Measurements from ENCODE around the gene TMSB4X.

The TMSB4X gene

DNA sequence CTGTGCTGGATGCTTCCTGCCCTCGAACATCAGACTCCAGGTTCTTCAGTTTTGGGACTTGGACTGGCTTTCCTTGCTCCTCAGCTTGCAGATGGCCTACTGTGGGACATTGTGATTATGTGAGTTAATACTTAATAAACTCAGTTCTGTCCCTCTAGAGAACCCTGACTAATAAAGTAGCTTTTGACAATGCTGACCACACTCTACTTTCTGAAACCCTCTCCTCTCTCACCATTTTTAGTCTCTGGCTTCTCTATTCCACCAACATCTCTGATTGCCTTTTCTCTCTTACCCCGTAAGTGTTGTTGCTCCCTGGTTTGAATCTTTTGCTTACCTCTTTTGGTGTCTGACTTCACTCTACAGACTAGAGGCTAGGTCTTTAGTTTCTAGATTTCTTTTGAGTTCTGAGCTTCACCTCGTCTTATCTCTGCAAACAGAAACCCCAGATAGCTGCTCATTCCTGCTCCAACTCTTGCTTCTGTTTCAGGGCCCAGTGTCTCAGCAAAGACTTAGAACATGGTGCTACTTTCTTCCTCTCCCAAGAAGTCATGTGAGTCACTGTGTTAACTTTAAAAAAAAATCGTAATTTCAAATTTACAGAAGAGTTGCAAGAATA lies 11.4 kb downstream of the TMSB4X start:
- DNase-seq (ENCODE audit: low read depth, low spot score) = no peak
- Histone ChIP-seq H3K9ac (ENCODE audit: insufficient read length) (no peak overlapping the region), H3K27ac (no peak overlapping the region), H3K36me3 (ENCODE audit: insufficient read depth, low read length) (no peaks in the 10 kb centered on the region), H3K4me3 (no peak overlapping the region), H3K9me3 (ENCODE audit: low read depth, low read length) (no peaks in the 10 kb centered on the region)
- no peak for TF ChIP-seq POLR2AphosphoS5 (IDR thresholded peaks at IDR 0.05; ENCODE audit: borderline replicate concordance, low read depth, low read length)
- no peak for TF ChIP-seq EZH2 (IDR thresholded peaks at IDR 0.05)
- no peak for TF ChIP-seq FOXP2 (optimal IDR thresholded peaks at IDR 0.05; ENCODE audit: control extremely low read depth, extremely low read length, insufficient read depth)

DNA sequence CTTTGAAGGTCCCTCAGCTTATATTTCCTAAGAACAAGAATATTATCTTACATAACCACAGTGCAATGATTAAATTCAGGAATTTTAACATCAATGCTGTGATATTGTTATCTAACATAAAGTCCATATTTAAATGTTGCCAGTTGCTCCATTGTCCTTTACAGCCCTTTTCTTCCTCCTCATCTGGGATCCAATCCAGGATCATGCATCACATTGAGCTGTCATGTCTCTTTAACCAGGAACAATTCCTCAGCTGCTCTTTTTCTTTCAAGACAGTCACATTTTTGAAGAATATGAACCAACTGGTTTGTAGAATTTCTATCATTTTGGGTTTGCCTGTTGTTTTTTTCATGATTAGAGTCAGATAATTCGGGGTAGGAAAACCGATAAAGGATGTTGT lies 12.0 kb downstream of the TMSB4X start:
- no peak for TF ChIP-seq POLR2AphosphoS5 (IDR thresholded peaks at IDR 0.05; ENCODE audit: borderline replicate concordance, low read depth, low read length)
- TF ChIP-seq EZH2 (IDR thresholded peaks at IDR 0.05) = no peak
- no peak overlapping the region for H3K4me3 ChIP-seq
- no peaks in the 10 kb centered on the region for H3K36me3 ChIP-seq (ENCODE audit: insufficient read depth, low read length)
- H3K9ac ChIP-seq (ENCODE audit: insufficient read length) = no peak overlapping the region
- no peak overlapping the region for H3K27ac ChIP-seq
- no peak for DNase-seq (ENCODE audit: low read depth, low spot score)
- no peaks in the 10 kb centered on the region for H3K9me3 ChIP-seq (ENCODE audit: low read depth, low read length)

DNA sequence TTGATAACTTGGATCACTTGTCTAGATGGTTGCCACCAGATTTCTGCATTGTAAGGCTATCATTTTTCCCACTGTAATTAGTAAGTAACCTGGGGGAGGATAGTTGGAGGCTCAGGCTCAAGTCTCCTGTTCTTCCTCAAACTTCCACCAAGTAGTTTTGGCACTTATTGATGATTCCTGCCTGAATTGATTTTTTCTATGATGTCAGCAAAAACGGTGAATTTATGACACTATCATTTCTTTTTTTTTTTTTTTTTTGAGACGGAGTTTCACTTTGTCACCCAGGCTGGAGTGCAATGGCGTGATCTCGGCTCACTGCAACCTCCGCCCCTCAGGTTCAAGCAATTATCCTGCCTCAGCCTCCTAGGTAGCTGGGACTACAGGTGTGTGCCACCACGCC lies 12.4 kb downstream of the TMSB4X start:
- H3K9ac ChIP-seq (ENCODE audit: insufficient read length) = no peak overlapping the region
- H3K9me3 ChIP-seq (ENCODE audit: low read depth, low read length) = no peaks in the 10 kb centered on the region
- TF ChIP-seq FOXP2 (optimal IDR thresholded peaks at IDR 0.05; ENCODE audit: control extremely low read depth, extremely low read length, insufficient read depth) (no peak), POLR2AphosphoS5 (IDR thresholded peaks at IDR 0.05; ENCODE audit: borderline replicate concordance, low read depth, low read length) (no peak), EZH2 (IDR thresholded peaks at IDR 0.05) (no peak)
- no peak for DNase-seq (ENCODE audit: low read depth, low spot score)
- H3K36me3 ChIP-seq (ENCODE audit: insufficient read depth, low read length) = no peaks in the 10 kb centered on the region
- no peak overlapping the region for H3K27ac ChIP-seq
- H3K4me3 ChIP-seq = no peak overlapping the region

DNA sequence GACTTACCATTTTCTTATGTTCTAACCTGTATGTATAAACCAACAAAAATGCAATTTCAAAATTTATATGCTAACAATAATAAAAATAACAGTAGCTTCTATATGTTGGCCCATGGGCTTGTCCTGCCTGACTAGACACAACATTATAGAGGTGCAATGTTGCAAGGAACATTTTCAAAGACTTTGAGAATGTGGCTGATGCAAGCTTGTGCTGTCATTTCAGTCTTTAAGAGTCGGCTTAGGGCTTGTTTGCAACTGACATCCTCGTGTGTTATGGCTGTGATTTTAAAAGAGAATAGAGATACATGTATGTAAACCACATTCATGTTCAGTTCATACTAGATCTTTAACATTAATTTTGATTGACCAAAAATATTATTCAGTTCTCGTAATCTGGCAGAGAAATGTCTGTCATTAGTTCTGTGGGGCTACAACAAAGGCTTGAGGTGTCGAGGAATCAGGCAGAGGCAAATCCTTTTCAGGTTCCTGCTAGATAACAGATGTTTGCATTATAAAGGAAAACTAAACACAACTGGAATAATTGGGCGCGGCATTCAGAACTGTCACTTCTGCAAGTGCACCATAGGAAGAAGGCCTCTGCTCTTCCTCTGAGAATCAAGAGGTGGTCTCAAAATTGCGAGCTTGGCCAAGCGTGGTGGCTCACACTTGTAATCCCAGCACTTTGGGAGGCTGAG lies 13.1 kb downstream of the TMSB4X start:
- no peaks in the 10 kb centered on the region for H3K36me3 ChIP-seq (ENCODE audit: insufficient read depth, low read length)
- DNase-seq (ENCODE audit: low read depth, low spot score) = no peak
- H3K27ac ChIP-seq = no peak overlapping the region
- no peak overlapping the region for H3K4me3 ChIP-seq
- no peaks in the 10 kb centered on the region for H3K9me3 ChIP-seq (ENCODE audit: low read depth, low read length)
- no peak for TF ChIP-seq EZH2 (IDR thresholded peaks at IDR 0.05)
- TF ChIP-seq FOXP2 (optimal IDR thresholded peaks at IDR 0.05; ENCODE audit: control extremely low read depth, extremely low read length, insufficient read depth) = no peak
- TF ChIP-seq POLR2AphosphoS5 (IDR thresholded peaks at IDR 0.05; ENCODE audit: borderline replicate concordance, low read depth, low read length) = no peak
- H3K9ac ChIP-seq (ENCODE audit: insufficient read length) = no peak overlapping the region

DNA sequence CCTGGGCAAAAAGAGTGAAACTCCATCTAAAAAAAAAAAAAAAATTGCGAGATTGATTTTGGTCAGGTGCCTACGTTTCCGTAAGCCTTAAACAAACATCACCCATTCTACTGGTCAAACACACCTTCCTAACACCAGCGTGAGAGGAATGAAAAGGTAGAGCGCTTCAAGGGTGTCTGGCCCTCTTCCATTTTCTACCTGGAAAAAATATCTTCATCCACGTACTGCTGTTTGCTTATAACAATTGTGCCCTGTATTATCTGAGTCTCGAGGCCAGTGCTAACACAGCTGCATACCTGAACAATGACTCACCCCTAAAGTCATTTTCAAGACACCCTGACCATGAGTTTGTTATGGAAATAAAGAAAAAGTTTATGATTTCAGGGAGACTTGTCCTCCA lies 13.9 kb downstream of the TMSB4X start:
- H3K27ac ChIP-seq = no peak overlapping the region
- TF ChIP-seq POLR2AphosphoS5 (IDR thresholded peaks at IDR 0.05; ENCODE audit: borderline replicate concordance, low read depth, low read length) (no peak), EZH2 (IDR thresholded peaks at IDR 0.05) (no peak), FOXP2 (optimal IDR thresholded peaks at IDR 0.05; ENCODE audit: control extremely low read depth, extremely low read length, insufficient read depth) (no peak)
- H3K36me3 ChIP-seq (ENCODE audit: insufficient read depth, low read length) = no peaks in the 10 kb centered on the region
- no peak overlapping the region for H3K9ac ChIP-seq (ENCODE audit: insufficient read length)
- no peaks in the 10 kb centered on the region for H3K9me3 ChIP-seq (ENCODE audit: low read depth, low read length)
- no peak for DNase-seq (ENCODE audit: low read depth, low spot score)
- H3K4me3 ChIP-seq = no peak overlapping the region

DNA sequence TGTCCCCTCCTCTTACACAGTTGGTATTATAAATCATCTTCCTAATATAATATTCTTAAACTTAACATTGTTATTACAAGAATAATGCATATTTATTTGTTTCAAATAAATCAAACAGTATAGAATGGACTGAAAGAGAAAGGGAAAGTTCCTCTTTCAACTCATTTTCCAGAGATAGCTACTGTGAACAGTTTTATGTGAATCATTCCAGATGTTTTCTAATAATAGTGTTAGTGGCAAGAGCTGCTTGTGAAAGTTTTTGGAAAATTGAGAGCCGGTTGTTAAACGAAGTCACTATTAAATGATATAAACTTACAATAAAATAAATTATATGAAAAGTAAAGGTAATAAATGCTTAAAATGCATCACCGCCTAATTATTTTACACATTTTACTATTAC lies 14.6 kb downstream of the TMSB4X start:
- Histone ChIP-seq H3K36me3 (ENCODE audit: insufficient read depth, low read length) (no peaks in the 10 kb centered on the region), H3K4me3 (no peak overlapping the region), H3K9ac (ENCODE audit: insufficient read length) (no peak overlapping the region), H3K9me3 (ENCODE audit: low read depth, low read length) (no peaks in the 10 kb centered on the region), H3K27ac (no peak overlapping the region)
- TF ChIP-seq POLR2AphosphoS5 (IDR thresholded peaks at IDR 0.05; ENCODE audit: borderline replicate concordance, low read depth, low read length) (no peak), FOXP2 (optimal IDR thresholded peaks at IDR 0.05; ENCODE audit: control extremely low read depth, extremely low read length, insufficient read depth) (no peak), EZH2 (IDR thresholded peaks at IDR 0.05) (no peak)
- DNase-seq (ENCODE audit: low read depth, low spot score) = no peak

DNA sequence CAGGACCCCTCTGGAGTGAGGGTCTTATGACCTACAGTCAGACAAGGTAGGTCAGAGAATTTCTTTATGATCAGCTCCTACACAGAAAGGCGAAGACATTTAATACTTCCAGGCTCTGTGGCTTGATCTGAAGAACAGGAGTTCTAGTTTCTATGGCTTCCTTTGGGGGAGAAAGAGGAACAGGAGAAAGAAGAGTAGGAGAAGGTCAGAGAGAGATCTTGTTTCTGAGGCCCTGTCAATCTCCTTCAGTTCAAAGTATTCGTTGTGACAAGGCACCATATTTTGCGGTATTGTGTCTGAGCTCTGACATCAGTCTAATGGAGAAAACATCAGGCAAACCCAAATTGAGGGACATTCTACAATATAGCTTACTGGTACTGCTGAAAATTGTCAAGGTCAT lies 16.7 kb downstream of the TMSB4X start:
- no peak for DNase-seq (ENCODE audit: low read depth, low spot score)
- H3K27ac ChIP-seq = no peak overlapping the region
- no peak overlapping the region for H3K4me3 ChIP-seq
- no peaks in the 10 kb centered on the region for H3K36me3 ChIP-seq (ENCODE audit: insufficient read depth, low read length)
- no peaks in the 10 kb centered on the region for H3K9me3 ChIP-seq (ENCODE audit: low read depth, low read length)
- TF ChIP-seq POLR2AphosphoS5 (IDR thresholded peaks at IDR 0.05; ENCODE audit: borderline replicate concordance, low read depth, low read length) (no peak), FOXP2 (optimal IDR thresholded peaks at IDR 0.05; ENCODE audit: control extremely low read depth, extremely low read length, insufficient read depth) (no peak)
- H3K9ac ChIP-seq (ENCODE audit: insufficient read length) = no peak overlapping the region

DNA sequence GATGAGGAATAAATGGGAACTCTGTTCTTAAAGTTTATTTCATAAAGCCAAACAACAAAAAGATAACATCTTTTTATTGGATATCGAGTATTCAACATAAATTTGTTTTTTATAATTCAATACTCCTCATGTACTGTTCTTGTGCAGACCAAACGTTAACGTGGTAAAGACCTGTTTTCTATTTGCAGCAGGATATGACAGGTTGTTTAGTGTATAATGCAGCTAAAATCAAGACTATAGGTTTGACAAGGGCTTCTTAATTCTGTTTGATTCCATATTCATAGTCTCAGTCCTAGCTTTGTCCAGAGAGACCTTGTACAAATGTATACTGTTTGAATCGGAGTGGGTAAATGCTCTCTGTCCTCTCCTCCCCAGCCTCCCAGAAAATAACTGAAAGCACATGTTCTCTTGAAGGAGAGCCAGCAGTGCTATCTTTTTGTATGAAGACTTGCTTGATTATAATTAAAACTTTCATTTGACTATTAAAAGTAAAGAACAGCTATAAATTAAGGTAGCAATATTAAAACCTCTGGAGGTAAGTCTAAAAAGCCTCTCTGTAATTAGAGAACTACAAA lies 17.7 kb downstream of the TMSB4X start:
- Histone ChIP-seq H3K9ac (ENCODE audit: insufficient read length) (no peak overlapping the region), H3K9me3 (ENCODE audit: low read depth, low read length) (no peaks in the 10 kb centered on the region), H3K27ac (no peak overlapping the region), H3K4me3 (no peak overlapping the region), H3K36me3 (ENCODE audit: insufficient read depth, low read length) (no peaks in the 10 kb centered on the region)
- TF ChIP-seq POLR2AphosphoS5 (IDR thresholded peaks at IDR 0.05; ENCODE audit: borderline replicate concordance, low read depth, low read length) (no peak), FOXP2 (optimal IDR thresholded peaks at IDR 0.05; ENCODE audit: control extremely low read depth, extremely low read length, insufficient read depth) (no peak), EZH2 (IDR thresholded peaks at IDR 0.05) (no peak)
- no peak for DNase-seq (ENCODE audit: low read depth, low spot score)
